Right kidney (tissue), 1 donor: ENCODE data around the gene ZNF831.

Experiments
- DNase-seq: peaks from one replicate; pipeline ENCODE4 v3.0.0-alpha.2; 2016

The ZNF831 gene

GRCh38 chr20:59217173-59217572, 53.6 kb downstream of the ZNF831 start:
- DNase-seq: no peak

GRCh38 chr20:59217794-59218280, 54.2 kb downstream of the ZNF831 start:
- no peak for DNase-seq

- DNase-seq: no peak
These were observed 55.6 kb downstream of the ZNF831 start for GRCh38 chr20:59219211-59219610.

- DNase-seq: no peak
These were observed 56.5 kb downstream of the ZNF831 start for GRCh38 chr20:59220161-59220560.

GRCh38 chr20:59221049-59221706, 57.6 kb downstream of the ZNF831 start:
- peak; percentile 37 for DNase-seq

GRCh38 chr20:59221707-59222252, 58.2 kb downstream of the ZNF831 start:
- DNase-seq: peak; percentile 41

- peak; percentile 88 for DNase-seq
These were observed 58.9 kb downstream of the ZNF831 start for GRCh38 chr20:59222253-59223181.

GRCh38 chr20:59223182-59223601, 59.6 kb downstream of the ZNF831 start:
- DNase-seq: peak; percentile 66

- no peak for DNase-seq
These were observed 60.1 kb downstream of the ZNF831 start for GRCh38 chr20:59223750-59224149.

GRCh38 chr20:59224236-59224635, 60.6 kb downstream of the ZNF831 start:
- no peak for DNase-seq

GRCh38 chr20:59230385-59230784, 66.8 kb downstream of the ZNF831 start:
- no peak for DNase-seq

- DNase-seq: no peak
These were observed 67.6 kb downstream of the ZNF831 start for GRCh38 chr20:59231124-59231804.

GRCh38 chr20:59232618-59233017, 69.0 kb downstream of the ZNF831 start:
- DNase-seq: no peak

- no peak for DNase-seq
These were observed 71.6 kb downstream of the ZNF831 start for GRCh38 chr20:59235226-59235625.

GRCh38 chr20:59240006-59240405, 76.4 kb downstream of the ZNF831 start:
- DNase-seq: no peak

GRCh38 chr20:59242714-59243626, 79.3 kb downstream of the ZNF831 start:
- DNase-seq: no peak

- no peak for DNase-seq
These were observed 83.2 kb downstream of the ZNF831 start for GRCh38 chr20:59246691-59247400.

- no peak for DNase-seq
These were observed 84.4 kb downstream of the ZNF831 start for GRCh38 chr20:59247731-59248684.

GRCh38 chr20:59250293-59250692, 86.7 kb downstream of the ZNF831 start:
- no peak for DNase-seq

GRCh38 chr20:59253325-59253724, 89.7 kb downstream of the ZNF831 start:
- DNase-seq: no peak
